ENCODE measurements around the gene IRF2BP1.

The IRF2BP1 gene, protein sequence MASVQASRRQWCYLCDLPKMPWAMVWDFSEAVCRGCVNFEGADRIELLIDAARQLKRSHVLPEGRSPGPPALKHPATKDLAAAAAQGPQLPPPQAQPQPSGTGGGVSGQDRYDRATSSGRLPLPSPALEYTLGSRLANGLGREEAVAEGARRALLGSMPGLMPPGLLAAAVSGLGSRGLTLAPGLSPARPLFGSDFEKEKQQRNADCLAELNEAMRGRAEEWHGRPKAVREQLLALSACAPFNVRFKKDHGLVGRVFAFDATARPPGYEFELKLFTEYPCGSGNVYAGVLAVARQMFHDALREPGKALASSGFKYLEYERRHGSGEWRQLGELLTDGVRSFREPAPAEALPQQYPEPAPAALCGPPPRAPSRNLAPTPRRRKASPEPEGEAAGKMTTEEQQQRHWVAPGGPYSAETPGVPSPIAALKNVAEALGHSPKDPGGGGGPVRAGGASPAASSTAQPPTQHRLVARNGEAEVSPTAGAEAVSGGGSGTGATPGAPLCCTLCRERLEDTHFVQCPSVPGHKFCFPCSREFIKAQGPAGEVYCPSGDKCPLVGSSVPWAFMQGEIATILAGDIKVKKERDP

DNA sequence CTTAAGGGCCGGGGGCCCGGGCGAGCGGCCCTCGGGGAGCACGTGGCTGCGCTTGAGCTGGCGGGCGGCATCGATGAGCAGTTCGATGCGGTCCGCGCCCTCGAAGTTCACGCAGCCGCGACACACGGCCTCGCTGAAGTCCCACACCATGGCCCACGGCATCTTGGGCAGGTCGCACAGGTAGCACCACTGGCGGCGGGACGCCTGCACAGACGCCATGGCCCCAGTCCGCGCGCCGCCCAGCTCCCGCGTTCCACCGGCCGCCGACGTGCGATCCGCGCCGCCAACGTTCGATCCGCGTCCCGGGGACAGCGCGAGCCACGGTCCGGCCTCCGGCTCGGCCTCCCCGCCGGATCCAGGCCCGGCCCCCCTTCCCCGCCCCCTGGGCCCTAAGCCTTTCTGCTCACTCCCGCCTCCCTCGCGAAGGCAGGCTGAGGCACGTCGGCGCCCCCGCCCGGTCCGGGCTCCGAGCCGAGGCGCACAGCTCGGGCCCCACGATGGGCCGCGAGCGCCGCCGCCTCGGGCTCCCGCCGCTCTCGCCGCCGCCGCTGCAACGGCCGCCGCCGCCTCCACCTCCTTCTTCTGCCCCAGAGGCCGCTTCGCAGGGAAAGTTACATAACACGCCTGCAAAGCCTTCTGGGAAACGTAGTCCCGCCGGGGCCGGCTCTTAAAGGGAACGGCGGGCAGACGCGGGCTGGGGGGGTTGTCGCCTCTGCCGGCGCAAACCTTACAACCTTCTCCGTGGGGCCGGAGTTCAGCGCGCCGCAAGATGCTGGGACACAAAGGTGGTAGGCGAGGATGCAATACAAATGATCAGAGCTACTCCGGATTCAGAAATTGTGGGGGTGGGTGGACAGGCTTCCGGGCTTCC, at the start of gene IRF2BP1:
TSS of gene IRF2BP1 (minus strand) at position 586 of the 871 bp plus-strand sequence. CDS start at position 219, 367 bp downstream.
- peak; percentile 65 for DNase-seq (ENCODE audit: low spot score)
- FAIRE-seq = no peak

DNA sequence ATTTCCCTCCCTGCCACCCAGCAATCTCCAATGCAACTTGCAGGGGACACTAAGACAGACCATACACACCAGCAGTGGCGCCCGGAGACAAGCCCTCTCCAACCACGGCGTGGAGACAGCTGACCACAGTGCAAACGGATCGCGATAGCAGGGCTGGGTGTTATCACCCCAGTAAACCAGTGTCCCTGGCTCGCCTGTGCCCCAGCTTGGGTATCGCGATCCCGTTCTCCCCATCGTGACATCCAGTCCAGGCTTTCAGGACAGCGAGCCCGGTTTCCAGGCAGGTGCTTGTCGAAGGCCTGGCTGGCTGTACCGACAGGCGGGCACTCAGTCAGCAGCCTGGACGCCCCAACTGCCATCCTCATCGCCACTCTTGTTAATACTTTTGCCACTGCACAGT, 49.3 kb upstream of the IRF2BP1 start:
- no peak for FAIRE-seq
- no peak for DNase-seq (ENCODE audit: low spot score)

DNA sequence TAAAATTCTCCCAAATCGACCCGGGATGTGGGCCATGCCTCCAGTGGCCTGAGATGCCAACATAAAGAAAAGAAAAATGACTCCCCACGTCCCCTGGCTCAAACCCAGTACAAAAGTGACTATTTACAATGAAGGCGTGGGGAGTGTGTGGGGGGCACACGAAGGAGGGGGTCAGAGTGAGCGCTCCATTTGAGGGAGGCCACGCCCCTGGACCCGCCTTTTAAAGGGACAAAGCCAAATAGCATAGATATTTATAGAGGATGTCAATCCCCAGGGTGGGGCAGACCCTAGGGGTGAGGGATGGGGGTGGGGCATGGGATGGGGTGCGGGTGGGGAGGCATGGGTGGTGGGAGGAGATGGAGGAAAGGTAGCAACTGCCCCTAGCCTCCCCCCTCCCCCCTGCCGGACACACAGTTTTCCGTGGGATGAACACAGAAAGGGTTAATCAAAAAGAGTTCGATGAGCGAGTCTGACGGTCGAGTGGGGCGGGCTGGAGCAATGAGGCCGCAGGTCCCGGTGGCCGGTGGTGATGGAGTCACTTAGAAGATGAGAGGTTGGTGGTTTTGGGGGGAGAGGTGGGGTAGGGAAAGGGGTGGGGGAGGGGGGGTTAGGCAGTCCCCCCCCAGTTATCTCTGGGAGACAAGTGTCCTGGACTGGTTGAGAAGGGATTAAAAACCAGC, 48.8 kb upstream of the IRF2BP1 start:
- no peak for FAIRE-seq

DNA sequence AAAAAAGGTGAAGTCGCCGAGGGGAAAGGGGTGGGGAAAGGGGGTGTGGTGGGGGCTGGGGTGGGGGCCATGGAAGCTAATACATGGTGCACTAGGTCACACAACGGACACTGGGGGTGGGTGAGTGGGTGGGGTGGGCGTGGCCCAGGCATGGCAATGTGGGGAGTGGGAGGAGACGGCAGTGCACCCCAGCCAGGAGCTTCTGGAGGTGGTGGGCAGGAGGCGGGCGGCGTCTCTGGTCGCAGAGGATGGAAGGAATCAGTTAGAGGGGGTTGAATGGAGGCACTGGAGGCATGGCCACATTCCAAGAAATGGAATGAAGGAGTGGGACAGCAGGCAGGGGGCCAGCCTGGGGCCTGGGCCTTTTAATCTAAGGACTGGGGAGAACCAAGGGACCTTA, 47.8 kb upstream of the IRF2BP1 start:
- no peak for DNase-seq (ENCODE audit: low spot score)
- FAIRE-seq = no peak

More for the DNA sequence above, 48.8 kb upstream of the IRF2BP1 start:
- no peak for DNase-seq (ENCODE audit: low spot score)

DNA sequence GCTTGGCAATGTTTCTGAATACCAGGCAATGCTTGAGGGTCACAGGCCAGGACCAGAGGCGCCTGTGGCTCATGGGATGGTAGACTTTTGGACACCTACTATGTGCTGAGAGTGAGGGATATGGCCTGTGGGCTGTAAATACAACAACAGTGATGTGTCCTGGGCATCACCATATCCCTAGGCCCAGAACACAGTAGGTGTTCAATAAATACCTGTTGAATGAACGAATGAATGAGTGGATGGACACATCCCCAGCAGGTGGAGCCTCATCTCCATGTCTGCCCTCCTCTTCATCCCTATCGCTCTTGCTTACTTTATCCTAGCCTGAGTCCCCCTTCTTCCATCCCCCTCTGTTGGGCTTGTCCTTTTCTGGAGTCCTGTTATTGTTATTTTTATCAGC, 45.1 kb upstream of the IRF2BP1 start:
- FAIRE-seq (no peak), DNase-seq (ENCODE audit: low spot score) (no peak)

DNA sequence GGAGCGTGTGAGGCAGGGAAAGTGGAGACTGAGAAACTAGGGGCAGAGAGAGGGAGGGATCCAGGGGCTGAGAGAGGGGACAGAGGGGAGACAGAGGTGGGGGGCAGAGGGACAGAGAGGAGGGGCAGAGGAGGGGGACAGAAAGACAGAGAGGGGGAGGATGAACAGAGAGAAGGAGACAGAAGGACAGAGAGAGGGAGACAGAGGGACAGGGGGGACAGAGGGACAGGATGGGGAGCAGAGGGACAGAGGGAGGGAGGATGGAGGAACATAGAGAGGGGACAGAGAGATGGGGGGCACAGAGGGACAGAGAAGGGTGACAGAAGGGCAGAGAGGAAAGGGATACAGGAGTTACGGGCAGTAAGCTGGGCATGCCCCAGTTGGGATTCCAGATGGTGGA, 43.3 kb upstream of the IRF2BP1 start:
- no peak for FAIRE-seq
- no peak for DNase-seq (ENCODE audit: low spot score)

DNA sequence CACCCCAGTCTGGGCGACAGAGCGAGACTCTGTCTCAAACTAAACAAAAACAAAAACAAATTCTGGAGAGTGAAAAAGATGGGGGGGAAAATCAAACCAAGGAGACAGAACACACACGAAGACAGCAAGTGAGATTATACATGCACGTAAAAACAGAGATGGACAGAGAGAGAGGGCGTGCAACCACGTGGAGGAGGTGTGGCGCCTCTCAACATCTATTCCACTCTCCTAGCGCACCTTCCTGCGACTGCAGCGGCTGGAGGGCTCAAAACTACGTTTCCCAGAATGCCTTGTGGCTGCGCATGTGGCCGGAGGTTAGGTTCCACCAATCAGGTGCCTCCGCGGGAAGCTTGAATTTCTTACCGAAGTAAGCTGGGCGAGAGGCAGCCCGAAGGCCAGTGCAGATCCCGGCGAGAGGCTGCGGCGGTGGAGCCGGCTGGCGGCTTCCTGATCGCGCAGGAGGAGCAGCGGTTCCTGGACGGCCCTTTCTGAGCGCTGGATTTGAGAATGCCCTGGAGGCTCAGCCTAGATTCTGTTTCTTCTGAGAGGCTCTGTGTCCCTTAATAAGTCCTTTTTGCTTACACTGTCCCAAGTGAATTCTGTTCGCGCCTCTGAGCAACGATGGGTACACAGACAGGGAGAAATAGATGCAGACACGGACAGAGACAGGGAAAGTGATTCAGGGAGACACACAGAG, 41.8 kb upstream of the IRF2BP1 start:
- peak; percentile 61 for DNase-seq (ENCODE audit: low spot score)
- no peak for FAIRE-seq

DNA sequence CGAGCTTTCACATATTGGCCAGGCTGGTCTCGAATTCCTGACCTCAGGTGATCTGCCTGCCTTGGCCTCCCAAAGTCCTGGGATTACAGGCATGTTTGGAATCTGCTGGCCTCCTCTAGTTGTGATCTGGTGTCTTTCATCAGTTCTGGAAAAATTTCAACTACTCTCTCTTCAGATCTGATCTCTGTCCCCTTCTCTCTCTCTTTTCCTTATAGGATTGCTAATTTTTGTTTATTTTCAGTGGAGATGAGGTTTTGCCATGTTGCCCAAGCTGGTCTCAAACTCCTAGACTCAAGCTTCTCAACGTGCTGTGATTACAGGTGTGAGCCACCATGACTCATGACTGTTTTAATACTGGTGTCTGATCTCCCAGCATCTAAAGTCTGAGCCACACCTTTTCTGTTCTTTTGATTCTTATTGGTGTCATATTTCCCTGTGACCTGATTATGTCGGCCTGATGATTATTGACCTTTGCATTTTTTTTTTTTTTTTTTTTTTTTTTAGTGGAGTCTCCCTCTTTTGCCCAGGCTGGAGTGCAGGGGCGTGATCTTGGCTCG, 39.0 kb upstream of the IRF2BP1 start:
- DNase-seq (ENCODE audit: low spot score) (no peak), FAIRE-seq (no peak)

DNA sequence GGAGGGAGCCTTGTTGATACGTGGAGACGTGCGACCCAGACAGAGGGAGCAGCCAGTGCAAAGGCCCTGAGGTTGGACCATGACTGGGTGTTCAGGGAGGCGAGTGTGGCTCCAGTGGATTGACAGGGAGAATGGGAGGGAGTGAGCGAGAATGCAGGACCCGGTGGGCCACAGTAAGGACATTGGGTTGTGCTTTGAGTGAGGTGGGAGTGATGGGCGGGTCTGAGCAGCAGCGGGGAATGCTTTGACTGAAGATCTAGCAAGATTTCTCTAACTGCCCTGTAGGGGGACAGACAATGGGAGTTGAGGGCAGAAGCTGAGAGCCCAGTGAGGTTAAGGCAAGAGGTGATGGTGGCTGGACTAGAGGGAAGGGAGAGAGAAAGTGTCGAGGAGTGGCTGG, 36.3 kb upstream of the IRF2BP1 start:
- DNase-seq (ENCODE audit: low spot score) = no peak
- no peak for FAIRE-seq

DNA sequence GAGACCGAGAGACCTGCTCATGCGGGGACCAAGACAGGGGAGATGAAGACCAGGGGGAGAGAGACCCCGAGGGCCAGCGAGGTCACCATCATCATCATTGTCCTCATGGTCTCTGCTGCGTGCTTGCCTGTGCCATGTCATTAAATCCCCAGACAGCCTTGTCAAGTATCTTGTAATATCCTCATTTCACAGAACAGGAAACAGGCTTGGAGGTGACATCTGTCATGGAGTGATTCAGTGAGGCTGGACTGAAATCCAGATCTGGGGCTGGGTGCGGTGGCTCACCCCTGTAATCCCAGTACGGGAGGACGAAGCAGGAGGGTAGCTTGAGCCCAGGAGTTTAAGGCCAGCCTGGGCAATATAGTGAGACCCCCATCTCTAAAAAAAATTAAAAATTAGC, 34.5 kb upstream of the IRF2BP1 start:
- no peak for FAIRE-seq
- no peak for DNase-seq (ENCODE audit: low spot score)

DNA sequence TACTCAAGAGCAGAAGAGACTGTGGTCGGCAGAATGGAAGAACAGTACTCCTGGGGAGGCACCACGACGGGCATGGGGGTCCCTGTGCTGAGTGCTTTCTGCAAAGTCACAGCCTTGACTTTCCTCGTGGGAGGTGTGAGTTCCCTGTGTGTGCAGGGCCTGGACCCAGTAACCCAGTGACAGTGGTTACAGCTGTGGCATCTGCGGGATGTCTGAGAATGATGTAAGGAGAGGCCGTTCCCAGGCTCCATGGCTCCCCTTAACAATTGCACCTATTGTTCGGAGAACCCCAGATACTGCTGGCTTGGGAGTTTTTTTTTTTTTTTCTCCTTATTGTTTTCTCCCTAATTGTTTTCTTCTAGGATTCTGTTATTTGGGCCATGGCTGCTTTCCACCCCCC, 33.7 kb upstream of the IRF2BP1 start:
- DNase-seq (ENCODE audit: low spot score) (no peak), FAIRE-seq (no peak)

DNA sequence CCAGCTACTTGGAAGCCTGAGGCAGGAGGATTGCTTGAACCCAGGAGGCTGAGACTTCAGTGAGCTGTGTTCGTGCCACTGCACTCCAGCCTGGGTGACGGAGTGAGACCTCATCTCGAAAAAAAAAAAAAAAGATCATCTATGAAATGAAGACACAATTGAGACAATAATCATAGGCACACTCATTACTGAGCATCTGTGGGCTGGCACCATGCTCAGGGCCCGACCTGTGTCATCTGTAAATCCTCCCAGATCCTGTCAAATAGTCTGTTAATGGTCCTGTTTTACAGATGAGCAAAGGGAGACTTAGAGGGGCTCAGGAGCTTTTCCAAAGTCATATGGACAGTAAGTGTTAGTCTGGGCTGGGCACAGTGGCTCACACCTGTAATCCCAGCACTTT, 32.8 kb upstream of the IRF2BP1 start:
- FAIRE-seq = no peak
- DNase-seq (ENCODE audit: low spot score) = no peak

DNA sequence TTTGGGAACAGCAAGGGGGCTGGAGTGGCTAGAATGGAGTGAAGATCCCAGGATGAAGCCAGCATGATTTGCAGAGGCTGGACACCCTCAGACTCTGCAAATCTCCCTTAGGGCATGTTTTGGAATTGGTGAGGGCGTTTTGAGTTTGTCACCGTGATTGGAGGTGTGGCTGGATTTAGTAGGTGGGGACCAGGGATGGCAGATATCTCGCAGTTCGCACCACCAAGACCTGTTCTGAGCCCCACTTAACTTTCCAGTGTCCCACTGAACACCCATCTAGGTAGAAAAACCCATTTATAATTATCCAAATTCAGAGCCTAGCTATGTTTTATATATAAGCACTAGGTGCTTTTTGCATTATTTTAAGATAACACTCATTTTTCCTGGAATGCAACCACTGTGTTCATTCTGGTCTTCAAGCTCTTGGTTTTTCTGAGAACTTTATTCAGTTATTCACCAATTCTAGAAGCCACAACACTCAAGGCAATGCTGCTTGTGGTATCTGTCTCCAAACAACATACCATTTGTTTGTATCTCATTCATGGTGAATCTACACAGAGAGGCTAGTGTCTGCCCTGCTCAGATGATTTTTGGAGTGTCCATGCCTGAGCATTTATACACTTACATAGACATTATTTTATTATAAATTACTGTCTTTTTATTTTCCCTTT, 31.6 kb upstream of the IRF2BP1 start:
- FAIRE-seq (no peak), DNase-seq (ENCODE audit: low spot score) (no peak)

DNA sequence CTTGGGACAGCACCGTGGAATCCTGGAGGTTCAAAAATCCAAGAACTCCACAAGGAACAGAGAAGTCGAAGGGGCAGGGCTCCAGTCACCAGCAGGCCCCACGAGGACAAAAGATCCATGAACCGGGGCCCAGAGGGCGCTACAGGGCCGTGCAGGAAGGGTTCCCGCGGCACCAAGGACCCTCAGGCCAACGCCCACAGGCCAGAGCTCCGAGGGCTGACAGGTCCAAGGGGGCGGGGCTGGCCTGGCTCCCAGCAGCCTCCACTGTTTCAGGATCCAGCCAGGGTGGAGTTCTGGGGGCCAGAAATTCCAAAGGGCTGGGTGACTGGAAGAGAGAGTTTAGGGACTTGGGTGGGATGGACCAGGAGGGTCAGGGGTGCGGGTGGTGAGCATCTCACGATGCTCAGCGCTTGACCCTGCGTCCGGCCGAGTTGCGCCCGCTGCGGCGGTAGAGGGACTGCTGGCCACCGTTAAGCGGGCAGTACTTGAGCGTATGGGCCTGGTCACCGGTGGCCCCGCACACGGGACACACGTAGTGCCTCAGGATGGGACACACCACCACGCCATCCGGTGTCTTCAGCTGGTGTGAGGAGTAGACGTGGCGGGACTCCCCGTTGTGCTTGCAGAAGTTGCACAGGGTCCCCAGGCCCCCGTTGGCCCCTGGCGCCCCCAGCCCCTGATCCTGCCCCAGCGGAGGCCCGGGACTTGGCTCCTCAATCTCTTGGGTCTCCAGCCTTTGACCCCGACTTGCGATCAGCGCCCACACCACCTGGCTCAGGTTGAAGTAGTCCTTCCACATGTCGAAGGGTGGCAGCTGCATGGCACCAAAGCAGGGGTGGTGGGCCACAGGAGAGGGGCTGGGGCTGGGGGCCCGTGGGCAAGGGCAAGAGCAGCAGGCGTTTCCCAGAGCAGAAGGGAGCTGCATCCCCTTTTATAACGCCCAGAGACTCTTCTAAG, 28.2 kb upstream of the IRF2BP1 start, which contains the start of gene NANOS2:
TSS of gene NANOS2 (minus strand) at position 905 of the 957 bp plus-strand sequence. CDS start at position 820, 85 bp downstream.
- DNase-seq (ENCODE audit: low spot score) (no peak), FAIRE-seq (no peak)

DNA sequence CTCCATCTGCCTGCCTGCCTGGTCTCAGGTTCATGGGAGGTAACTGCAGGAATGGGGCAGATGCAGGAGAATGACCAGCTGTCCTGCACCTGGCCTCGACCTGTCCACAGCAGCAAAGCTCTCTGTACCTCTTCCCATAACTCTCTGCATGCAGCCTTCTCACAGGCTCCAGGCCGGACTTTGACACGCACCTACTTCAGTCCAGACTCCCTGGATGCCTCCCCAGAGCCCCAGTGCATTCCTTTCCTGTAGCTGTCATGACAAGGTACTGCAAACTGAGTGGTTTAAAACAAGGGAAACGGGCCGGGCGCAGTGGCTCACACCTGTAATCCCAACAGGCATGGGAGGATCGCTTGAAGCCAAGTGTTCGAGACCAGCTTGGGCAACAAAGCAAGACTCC, 25.4 kb upstream of the IRF2BP1 start:
- DNase-seq (ENCODE audit: low spot score) = no peak
- no peak for FAIRE-seq

DNA sequence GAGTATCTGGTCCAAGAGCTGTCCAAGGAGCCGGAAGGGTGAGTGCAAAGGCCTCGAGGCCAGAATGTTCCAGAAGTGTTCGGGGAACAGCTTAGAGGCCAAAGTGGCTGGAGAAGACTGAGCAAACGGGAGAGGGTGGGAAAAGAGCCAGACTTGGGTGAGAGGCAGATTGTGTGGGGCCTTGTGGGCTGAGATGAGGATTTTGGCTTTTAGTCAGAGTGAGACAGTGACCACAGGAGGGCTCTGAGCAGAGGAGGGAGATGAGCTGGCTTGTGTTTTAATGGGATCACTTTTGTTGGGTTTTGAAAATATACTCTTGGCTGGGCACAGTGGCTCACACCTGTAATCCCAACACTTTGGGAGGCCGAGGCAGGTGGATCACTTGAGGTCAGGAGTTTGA, 23.0 kb upstream of the IRF2BP1 start:
- FAIRE-seq = no peak
- no peak for DNase-seq (ENCODE audit: low spot score)

DNA sequence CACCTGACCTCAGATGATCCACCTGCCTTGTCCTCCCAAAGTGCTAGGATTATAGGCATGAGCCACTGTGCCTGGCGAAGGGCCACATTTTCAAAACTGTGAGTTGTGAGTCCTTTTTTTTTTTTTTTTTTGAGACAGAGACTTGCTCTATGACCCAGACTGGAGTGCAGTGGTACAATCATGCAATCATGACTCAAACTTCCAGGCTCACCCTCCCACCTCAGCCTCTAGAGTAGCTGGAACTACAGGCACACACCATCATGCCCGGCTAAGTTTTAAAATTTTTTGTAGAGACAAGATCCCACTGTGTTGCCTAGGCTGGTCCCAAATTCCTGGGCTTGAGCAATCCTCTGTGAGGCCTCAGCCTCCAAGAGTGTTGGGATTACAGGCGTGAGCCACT, 20.3 kb upstream of the IRF2BP1 start:
- DNase-seq (ENCODE audit: low spot score) (peak; percentile 28), FAIRE-seq (no peak)

DNA sequence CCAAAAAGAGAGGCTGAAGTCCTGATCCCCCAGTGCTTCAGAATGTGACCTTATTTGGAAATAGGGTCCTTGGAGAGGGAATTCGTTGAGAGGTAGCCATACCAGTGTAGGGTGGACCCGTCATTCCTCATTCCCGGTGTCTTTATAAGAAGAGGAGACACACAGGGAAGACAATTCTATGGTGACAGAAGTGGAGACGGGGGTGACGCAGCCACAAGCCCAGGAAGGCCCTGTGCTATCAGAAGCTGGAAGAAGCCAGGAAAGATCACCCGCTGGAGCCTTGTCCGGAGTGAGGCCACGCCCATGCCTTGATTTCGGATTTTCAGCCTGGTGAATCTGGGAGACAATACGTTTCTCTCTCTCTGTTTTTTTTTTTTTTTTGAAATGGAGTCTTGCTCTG, 19.1 kb upstream of the IRF2BP1 start:
- FAIRE-seq (no peak), DNase-seq (ENCODE audit: low spot score) (no peak)
